ENCODE data around the gene TPM1. TPM values are rescaled to one million over a fixed set of nuclear protein-coding genes. Genes with fewer than 3 reads are reported as not detected.

Gene TPM1
- total and polyA plus RNA-seq, 9 of the 15 experiments (the other 6 are each of a cell fraction or from before 2014, with no cell fraction given), result 8.1 to 53.9 (median 43.1) TPM

DNA sequence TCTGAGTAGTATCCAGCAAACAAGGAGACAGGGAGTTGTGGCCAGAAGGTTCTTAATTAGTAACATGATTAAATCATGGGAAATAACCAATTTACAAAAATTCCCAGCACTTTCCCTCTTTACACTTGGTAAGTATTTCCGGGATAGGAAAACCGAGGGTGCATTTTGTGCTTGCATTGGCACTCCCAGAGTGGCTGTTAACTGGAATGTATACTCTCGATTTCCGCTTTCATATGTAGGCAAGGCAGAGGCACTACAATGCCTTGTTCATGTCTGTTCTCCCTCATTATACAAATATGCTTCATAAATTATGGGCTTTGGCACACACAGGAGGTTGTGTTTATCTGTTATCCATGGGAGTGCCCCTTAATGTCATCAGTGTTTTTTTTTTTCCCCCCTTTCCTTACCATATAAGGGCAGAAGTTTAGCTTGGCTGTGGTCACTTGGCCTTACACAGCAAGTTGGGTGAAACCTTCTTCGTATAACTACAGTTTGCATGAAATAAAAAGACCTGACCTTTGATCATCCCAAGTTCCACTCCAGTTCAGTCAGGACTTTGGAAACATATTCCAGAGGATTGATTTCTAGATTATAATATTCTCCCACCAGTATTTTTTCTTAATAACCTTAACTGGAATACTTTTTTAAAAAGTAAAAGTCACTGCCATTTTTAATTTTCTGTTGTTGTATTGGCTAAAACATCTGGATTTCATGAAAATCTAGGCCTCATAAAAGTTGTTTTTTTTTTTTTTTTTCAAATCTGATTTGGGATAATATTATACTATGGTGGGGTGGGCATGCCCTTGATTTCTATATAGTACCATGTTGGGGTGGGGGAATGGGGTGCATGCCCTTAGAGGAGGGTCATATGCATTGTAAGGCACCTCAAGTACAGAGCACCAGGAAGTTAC is 8.9 kb downstream of the TPM1 start (continued):
- TF ChIP-seq, protein P1, sequence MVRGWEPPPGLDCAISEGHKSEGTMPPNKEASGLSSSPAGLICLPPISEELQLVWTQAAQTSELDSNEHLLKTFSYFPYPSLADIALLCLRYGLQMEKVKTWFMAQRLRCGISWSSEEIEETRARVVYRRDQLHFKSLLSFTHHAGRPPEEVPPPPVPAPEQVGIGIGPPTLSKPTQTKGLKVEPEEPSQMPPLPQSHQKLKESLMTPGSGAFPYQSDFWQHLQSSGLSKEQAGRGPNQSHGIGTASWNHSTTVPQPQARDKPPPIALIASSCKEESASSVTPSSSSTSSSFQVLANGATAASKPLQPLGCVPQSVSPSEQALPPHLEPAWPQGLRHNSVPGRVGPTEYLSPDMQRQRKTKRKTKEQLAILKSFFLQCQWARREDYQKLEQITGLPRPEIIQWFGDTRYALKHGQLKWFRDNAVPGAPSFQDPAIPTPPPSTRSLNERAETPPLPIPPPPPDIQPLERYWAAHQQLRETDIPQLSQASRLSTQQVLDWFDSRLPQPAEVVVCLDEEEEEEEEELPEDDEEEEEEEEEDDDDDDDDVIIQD (CRISPR knock-in tag; IDR thresholded peaks at IDR 0.05), result no peak
- TF ChIP-seq ZNF436 (CRISPR knock-in tag; IDR thresholded peaks at IDR 0.05), result no peak
- TF ChIP-seq, protein P2, sequence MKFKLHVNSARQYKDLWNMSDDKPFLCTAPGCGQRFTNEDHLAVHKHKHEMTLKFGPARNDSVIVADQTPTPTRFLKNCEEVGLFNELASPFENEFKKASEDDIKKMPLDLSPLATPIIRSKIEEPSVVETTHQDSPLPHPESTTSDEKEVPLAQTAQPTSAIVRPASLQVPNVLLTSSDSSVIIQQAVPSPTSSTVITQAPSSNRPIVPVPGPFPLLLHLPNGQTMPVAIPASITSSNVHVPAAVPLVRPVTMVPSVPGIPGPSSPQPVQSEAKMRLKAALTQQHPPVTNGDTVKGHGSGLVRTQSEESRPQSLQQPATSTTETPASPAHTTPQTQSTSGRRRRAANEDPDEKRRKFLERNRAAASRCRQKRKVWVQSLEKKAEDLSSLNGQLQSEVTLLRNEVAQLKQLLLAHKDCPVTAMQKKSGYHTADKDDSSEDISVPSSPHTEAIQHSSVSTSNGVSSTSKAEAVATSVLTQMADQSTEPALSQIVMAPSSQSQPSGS (CRISPR knock-in tag; IDR thresholded peaks at IDR 0.05), result no peak
- TF ChIP-seq CBFA2T3 (IDR thresholded peaks at IDR 0.05), result peak; percentile 68
- TF ChIP-seq TBP (optimal IDR thresholded peaks at IDR 0.05; ENCODE audit: low read depth, low read length), result peak; percentile 51
- TF ChIP-seq, protein P3, sequence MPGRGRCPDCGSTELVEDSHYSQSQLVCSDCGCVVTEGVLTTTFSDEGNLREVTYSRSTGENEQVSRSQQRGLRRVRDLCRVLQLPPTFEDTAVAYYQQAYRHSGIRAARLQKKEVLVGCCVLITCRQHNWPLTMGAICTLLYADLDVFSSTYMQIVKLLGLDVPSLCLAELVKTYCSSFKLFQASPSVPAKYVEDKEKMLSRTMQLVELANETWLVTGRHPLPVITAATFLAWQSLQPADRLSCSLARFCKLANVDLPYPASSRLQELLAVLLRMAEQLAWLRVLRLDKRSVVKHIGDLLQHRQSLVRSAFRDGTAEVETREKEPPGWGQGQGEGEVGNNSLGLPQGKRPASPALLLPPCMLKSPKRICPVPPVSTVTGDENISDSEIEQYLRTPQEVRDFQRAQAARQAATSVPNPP (IDR thresholded peaks at IDR 0.05; ENCODE audit: borderline replicate concordance, insufficient read depth, insufficient read length), result no peak
- peak; percentile 71 for TF ChIP-seq MAFK (IDR thresholded peaks at IDR 0.05; ENCODE audit: low read length)
- no peak for TF ChIP-seq KDM5B (IDR thresholded peaks at IDR 0.05; ENCODE audit: insufficient replicate concordance, low read depth, low read length)
- TF ChIP-seq HNRNPH1 (optimal IDR thresholded peaks at IDR 0.05; ENCODE audit: low read depth, low read length), result no peak
- TF ChIP-seq ZNF696 (CRISPR knock-in tag; conservative IDR thresholded peaks at IDR 0.05), result no peak
- no peak for TF ChIP-seq SAFB2 (IDR thresholded peaks at IDR 0.05; ENCODE audit: borderline replicate concordance, low read depth, low read length, severe bottlenecking)
- peak; percentile 61 for TF ChIP-seq ZFP36 (IDR thresholded peaks at IDR 0.05; ENCODE audit: low read depth, low read length, partially characterized antibody)
- 0 out of 2 replicates have a peak, but pooled peaks have one; percentile 4 for TF ChIP-seq MAFG (tag; conservative IDR thresholded peaks at IDR 0.05)
- TF ChIP-seq NUFIP1 (IDR thresholded peaks at IDR 0.05; ENCODE audit: partially characterized antibody), result no peak
- no peak for TF ChIP-seq ZNF143 (CRISPR knock-in tag; IDR thresholded peaks at IDR 0.05)
- TF ChIP-seq, protein P4, sequence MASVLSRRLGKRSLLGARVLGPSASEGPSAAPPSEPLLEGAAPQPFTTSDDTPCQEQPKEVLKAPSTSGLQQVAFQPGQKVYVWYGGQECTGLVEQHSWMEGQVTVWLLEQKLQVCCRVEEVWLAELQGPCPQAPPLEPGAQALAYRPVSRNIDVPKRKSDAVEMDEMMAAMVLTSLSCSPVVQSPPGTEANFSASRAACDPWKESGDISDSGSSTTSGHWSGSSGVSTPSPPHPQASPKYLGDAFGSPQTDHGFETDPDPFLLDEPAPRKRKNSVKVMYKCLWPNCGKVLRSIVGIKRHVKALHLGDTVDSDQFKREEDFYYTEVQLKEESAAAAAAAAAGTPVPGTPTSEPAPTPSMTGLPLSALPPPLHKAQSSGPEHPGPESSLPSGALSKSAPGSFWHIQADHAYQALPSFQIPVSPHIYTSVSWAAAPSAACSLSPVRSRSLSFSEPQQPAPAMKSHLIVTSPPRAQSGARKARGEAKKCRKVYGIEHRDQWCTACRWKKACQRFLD (CRISPR knock-in tag; IDR thresholded peaks at IDR 0.05), result peak; percentile 81
- no peak for TF ChIP-seq KLF10 (CRISPR knock-in tag; IDR thresholded peaks at IDR 0.05)
- TF ChIP-seq CEBPB (tag; IDR thresholded peaks at IDR 0.05), result no peak
